MCF 10A (cell line): ENCODE data around the gene TMEM181. TPM values are rescaled to one million over a fixed set of nuclear protein-coding genes. Genes with fewer than 3 reads are reported as not detected.
"Not testable (repeated sequence)": the region's sequence is repeated elsewhere in the genome, so short reads cannot be mapped to it uniquely, and the experiment has no call there.

Source experiments
- BruUV-seq: library from RNA; stranded (reverse); fragments of 400-500 nt; replicated peaks from 2 replicates; lab custom pipeline; 2021; lab: Mats Ljungman, UMichigan
- CTCF ChIA-PET: fragments of 300-600 bp; sonication (Branson Sonifier 250); formaldehyde crosslinking; extraction: SDS; loops from one replicate; lab custom pipeline; 2021; ENCODE audit warnings: antibody characterized with exemption, inconsistent platforms; lab: Yijun Ruan, JAX
- POLR2A ChIA-PET: fragments of 300-600, 350-650 bp; sonication (Branson Sonifier 250); formaldehyde crosslinking; extraction: SDS; loops from one replicate; lab custom pipeline; 2020; ENCODE audit warnings: antibody characterized with exemption, inconsistent platforms; lab: Yijun Ruan, JAX
- DNase-seq: peaks from one replicate; pipeline ENCODE4 v3.0.0-alpha.2; 2018; ENCODE audit not compliant: unreplicated experiment
- H3K27ac Mint-ChIP-seq: one replicate; pipeline ENCODE4 v1.8.0; 2022; ENCODE audit warnings: mild to moderate bottlenecking, low read depth, mixed read lengths; ENCODE audit not compliant: unreplicated experiment
- H3K27me3 Mint-ChIP-seq: one replicate; pipeline ENCODE4 v1.8.0; 2022; ENCODE audit warnings: mixed read lengths; ENCODE audit not compliant: insufficient read depth, unreplicated experiment
- H3K36me3 Mint-ChIP-seq: one replicate; pipeline ENCODE4 v1.8.0; 2022; ENCODE audit warnings: mild to moderate bottlenecking, moderate library complexity, mixed read lengths; ENCODE audit not compliant: insufficient read depth, unreplicated experiment
- H3K4me1 Mint-ChIP-seq: one replicate; pipeline ENCODE4 v1.8.0; 2022; ENCODE audit warnings: mixed read lengths; ENCODE audit not compliant: insufficient read depth, unreplicated experiment
- H3K4me3 Mint-ChIP-seq: one replicate; pipeline ENCODE4 v1.8.0; 2022; ENCODE audit warnings: mild to moderate bottlenecking, moderate library complexity, mixed read lengths; ENCODE audit not compliant: unreplicated experiment
- H3K9me3 Mint-ChIP-seq: one replicate; pipeline ENCODE4 v1.8.0; 2022; ENCODE audit warnings: mixed read lengths; ENCODE audit not compliant: unreplicated experiment
- CTCF ChIP-seq: fragments of 200-600 bp; IDR thresholded peaks from one replicate; pipeline ENCODE4 v1.8.0; 2022; ENCODE audit warnings: antibody characterized with exemption, mild to moderate bottlenecking; ENCODE audit not compliant: unreplicated experiment
- intact Hi-C: fragments of 100-400 bp; cut with micrococcal nuclease; formaldehyde crosslinking; loops from 2 replicates; pipeline ENCODE4 v1.14.1; 2022
- total RNA-seq: library from RNA; stranded (reverse); gene quantifications from 2 replicates; pipeline ENCODE4 v1.2.3, GENCODE V29; 2022

The TMEM181 gene
- total RNA-seq, 1 experiment from 2014 or later, result 25.3 TPM

- no peak for TF ChIP-seq CTCF
- H3K9me3 Mint-ChIP-seq, result no peaks in the 10 kb centered on the region
- no peak for DNase-seq
- no TSS peak for BruUV-seq
- peaks cover 11% of the 10 kb centered on the region for H3K4me1 Mint-ChIP-seq
- no peaks in the 10 kb centered on the region for H3K27me3 Mint-ChIP-seq
- CTCF ChIA-PET, result interaction anchor here (1.0 kb wide), 1 partner anchor 36 kb away, joined by 5 read pairs; no protein-coding TSS in a partner anchor
- intact Hi-C loops, result no loop called here
- no peaks in the 10 kb centered on the region for H3K36me3 Mint-ChIP-seq
- POLR2A ChIA-PET, result no interaction called here
- H3K4me3 Mint-ChIP-seq, result no peak overlapping the region
- no peak overlapping the region for H3K27ac Mint-ChIP-seq
Measured at GRCh38 chr6:158655569-158656450, 95.9 kb downstream of the TMEM181 start.

GRCh38 chr6:158656986-158657385 is 97.1 kb downstream of the TMEM181 start:
- H3K36me3 Mint-ChIP-seq, H3K27me3 Mint-ChIP-seq, POLR2A ChIA-PET, CTCF ChIA-PET, H3K4me3 Mint-ChIP-seq, H3K9me3 Mint-ChIP-seq, H3K27ac Mint-ChIP-seq, BruUV-seq, DNase-seq, intact Hi-C loops: not testable (repeated sequence)
- peaks cover 11% of the 10 kb centered on the region for H3K4me1 Mint-ChIP-seq

- H3K4me3 Mint-ChIP-seq, result no peak overlapping the region
- no TSS peak for BruUV-seq
- H3K36me3 Mint-ChIP-seq, result no peaks in the 10 kb centered on the region
- TF ChIP-seq CTCF, result peak; percentile 35
- intact Hi-C loops, result loop anchor here (1.0 kb wide), 1 partner anchor 31 kb away; no protein-coding TSS in a partner anchor
- ChIA-PET POLR2A (interaction anchor here (0.5 to 0.8 kb wide), 3 partner anchors 31 to 353 kb away, joined by 3 to 4 read pairs (median 3); no protein-coding TSS in a partner anchor), CTCF (interaction anchor here (0.7 to 4.7 kb wide), 11 partner anchors 10 to 446 kb away, joined by 3 to 38 read pairs (median 6); partner anchors contain the start of gene DYNLT1)
- H3K27me3 Mint-ChIP-seq, result no peaks in the 10 kb centered on the region
- peaks cover 2% of the 10 kb centered on the region for H3K4me1 Mint-ChIP-seq
- no peaks in the 10 kb centered on the region for H3K9me3 Mint-ChIP-seq
- H3K27ac Mint-ChIP-seq, result no peak overlapping the region
- peak; percentile 47 for DNase-seq
Measured at GRCh38 chr6:158660333-158660754, 100.5 kb downstream of the TMEM181 start.

GRCh38 chr6:158661156-158661685 is 101.3 kb downstream of the TMEM181 start:
- Mint-ChIP-seq H3K27ac (no peak overlapping the region), H3K4me1 (no peaks in the 10 kb centered on the region), H3K9me3 (no peaks in the 10 kb centered on the region), H3K36me3 (no peaks in the 10 kb centered on the region), H3K4me3 (no peak overlapping the region), H3K27me3 (no peaks in the 10 kb centered on the region)
- ChIA-PET CTCF (interaction anchor here (0.7 to 4.7 kb wide), 3 partner anchors 11 to 447 kb away, joined by 5 to 38 read pairs (median 13); partner anchors contain the start of gene SYTL3), POLR2A (interaction anchor here (0.8 to 1.5 kb wide), 3 partner anchors 16 to 19 kb away, joined by 4 read pairs; no protein-coding TSS in a partner anchor)
- intact Hi-C loops, result no loop called here
- no peak for TF ChIP-seq CTCF
- no TSS peak for BruUV-seq
- no peak for DNase-seq
